D721Med (cell line): ENCODE results near the gene ERN1.

Experiments
- DNase-seq: peaks from one replicate; pipeline ENCODE4 v3.0.0; 2011; ENCODE audit warnings: low spot score; ENCODE audit not compliant: insufficient read length
- FAIRE-seq: peaks from 2 replicates; lab custom pipeline; 2011; peaks lifted over from hg19 to GRCh38; lab: Jason Lieb, UNC
- CTCF ChIP-seq: IDR thresholded peaks from 2 replicates; pipeline ENCODE4 v1.5.1; 2012; ENCODE audit warnings: mild to moderate bottlenecking, control low read depth; ENCODE audit not compliant: insufficient read depth; ENCODE audit errors: missing control alignments

ERN1 gene

GRCh38 chr17:64002658-64003525, 127.1 kb downstream of the ERN1 start:
- no peak for TF ChIP-seq CTCF
- DNase-seq (no peak), FAIRE-seq (no peak)

- DNase-seq = no peak
- FAIRE-seq = no peak
- TF ChIP-seq CTCF = no peak
These were observed 128.0 kb downstream of the ERN1 start for GRCh38 chr17:64001763-64002529.

GRCh38 chr17:64001091-64001579, 128.8 kb downstream of the ERN1 start:
- DNase-seq = no peak
- FAIRE-seq = no peak
- TF ChIP-seq CTCF = no peak

GRCh38 chr17:63999680-64000531, 130.0 kb downstream of the ERN1 start:
- no peak for FAIRE-seq
- no peak for TF ChIP-seq CTCF
- no peak for DNase-seq

- TF ChIP-seq CTCF = no peak
- no peak for FAIRE-seq
- DNase-seq = no peak
These were observed 130.9 kb downstream of the ERN1 start for GRCh38 chr17:63998721-63999679.
